Thyroid gland (tissue), 4 donors: ENCODE data around the gene AP1M2.

Source experiments
- CTCF ChIP-seq, 6 experiments: fragments of 200-600 bp in 3 of 6; fragments of 450-650 bp in 3 of 6; sonication (generic) in 3 of 6; IDR thresholded peaks; one replicate each; pipeline ENCODE4 v1.5.1; 2016 to 2019; ENCODE audit warnings: antibody characterized with exemption in 6 of 6, mild to moderate bottlenecking in 2 of 6, inconsistent platforms in 1 of 6, moderate library complexity in 1 of 6
- POLR2A ChIP-seq, 2 donors: fragments of 450-650 bp; IDR thresholded peaks; one replicate each; pipeline ENCODE4 v1.6.1; 2017; ENCODE audit warnings: antibody characterized with exemption in 2 of 2, mild to moderate bottlenecking in 2 of 2, moderate library complexity in 1 of 2

GRCh38 chr19:10587022-10587838 is at the start of gene AP1M2:
- TF ChIP-seq CTCF (IDR thresholded peaks at IDR 0.05): no peak
- TF ChIP-seq POLR2A (IDR thresholded peaks at IDR 0.05): no peak
